Measurements from ENCODE around the gene STK24.

DNA sequence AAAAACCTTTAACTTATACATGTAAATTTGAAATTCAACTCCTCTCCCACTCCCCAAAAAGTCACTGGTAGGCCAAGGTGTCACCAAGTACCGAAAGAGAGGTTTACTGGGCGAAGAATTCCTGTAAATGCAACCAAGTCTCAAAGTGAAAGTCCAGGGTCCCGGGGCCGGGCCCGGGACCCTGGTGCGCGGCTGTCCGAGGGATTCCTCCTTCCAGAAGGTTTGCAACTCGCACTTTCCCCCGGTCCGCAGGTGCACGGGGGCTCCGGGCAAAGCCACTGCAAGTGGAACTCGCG, 1.1 kb downstream of the STK24 start:
- TF ChIP-seq EZH2 (IDR thresholded peaks at IDR 0.05) (no peak), POLR2AphosphoS5 (IDR thresholded peaks at IDR 0.05; ENCODE audit: borderline replicate concordance, low read depth, low read length) (no peak), FOXP2 (optimal IDR thresholded peaks at IDR 0.05; ENCODE audit: control extremely low read depth, extremely low read length, insufficient read depth) (no peak)
